ENCODE results near the gene STYXL1.
"Not testable (repeated sequence)": the region's sequence is repeated elsewhere in the genome, so short reads cannot be mapped to it uniquely, and the experiment has no call there.

The STYXL1 gene

GRCh38 chr7:76047811-76048667, at the start of gene STYXL1, which contains the start of gene MDH2:
STYXL1 (minus strand) TSS chr7:76048000; CDS start chr7:76030523, 17,477 bp downstream.
MDH2 (plus strand) TSS chr7:76048106; CDS start chr7:76048161, 55 bp downstream.
- DNase-seq: peak; percentile 87

- DNase-seq: no peak
Measured at GRCh38 chr7:76095908-76096307, 48.1 kb upstream of the STYXL1 start.

GRCh38 chr7:76094326-76094725, 46.5 kb upstream of the STYXL1 start:
- DNase-seq: not testable (repeated sequence)

GRCh38 chr7:76093531-76093930, 45.7 kb upstream of the STYXL1 start:
- not testable (repeated sequence) for DNase-seq

- no peak for DNase-seq
Measured at GRCh38 chr7:76091506-76091905, 43.7 kb upstream of the STYXL1 start.

- no peak for DNase-seq
Measured at GRCh38 chr7:76089865-76090475, 42.2 kb upstream of the STYXL1 start.

GRCh38 chr7:76087362-76087791, 39.6 kb upstream of the STYXL1 start:
- not testable (repeated sequence) for DNase-seq

- no peak for DNase-seq
Measured at GRCh38 chr7:76086070-76086469, 38.3 kb upstream of the STYXL1 start.

GRCh38 chr7:76084115-76084514, 36.3 kb upstream of the STYXL1 start:
- not testable (repeated sequence) for DNase-seq

GRCh38 chr7:76080204-76080603, 32.4 kb upstream of the STYXL1 start:
- no peak for DNase-seq

- DNase-seq: no peak
Measured at GRCh38 chr7:76077435-76077834, 29.6 kb upstream of the STYXL1 start.

GRCh38 chr7:76076995-76077394, 29.2 kb upstream of the STYXL1 start:
- DNase-seq: no peak

- DNase-seq: no peak
Measured at GRCh38 chr7:76074972-76075370, 27.2 kb upstream of the STYXL1 start.

- DNase-seq: no peak
Measured at GRCh38 chr7:76074306-76074971, 26.6 kb upstream of the STYXL1 start.

- DNase-seq: no peak
Measured at GRCh38 chr7:76073335-76073990, 25.7 kb upstream of the STYXL1 start.

- DNase-seq: no peak
Measured at GRCh38 chr7:76072243-76073148, 24.7 kb upstream of the STYXL1 start.

- DNase-seq: no peak
Measured at GRCh38 chr7:76071316-76072242, 23.8 kb upstream of the STYXL1 start.

- DNase-seq: no peak
Measured at GRCh38 chr7:76069238-76069638, 21.4 kb upstream of the STYXL1 start.

- DNase-seq: no peak
Measured at GRCh38 chr7:76066716-76067503, 19.1 kb upstream of the STYXL1 start.

Data from activated naive CD4-positive, alpha-beta T cell treated with anti-CD3 and anti-CD28 coated beads, Interleukin-2, amount 50 U/mL, for 16 hours (primary cell).